HG03457 (cell line): Measurements from ENCODE around the gene CAMSAP1.

Source experiments
- ATAC-seq: cut with Tn5 transposase; IDR thresholded peaks from one replicate; pipeline ENCODE4 v1.9.1; 2021; ENCODE audit warnings: moderate number of reproducible peaks; ENCODE audit not compliant: unreplicated experiment

Gene CAMSAP1

GRCh38 chr9:135793221-135794056 is 113.9 kb downstream of the CAMSAP1 start:
- no peak for ATAC-seq

DNA sequence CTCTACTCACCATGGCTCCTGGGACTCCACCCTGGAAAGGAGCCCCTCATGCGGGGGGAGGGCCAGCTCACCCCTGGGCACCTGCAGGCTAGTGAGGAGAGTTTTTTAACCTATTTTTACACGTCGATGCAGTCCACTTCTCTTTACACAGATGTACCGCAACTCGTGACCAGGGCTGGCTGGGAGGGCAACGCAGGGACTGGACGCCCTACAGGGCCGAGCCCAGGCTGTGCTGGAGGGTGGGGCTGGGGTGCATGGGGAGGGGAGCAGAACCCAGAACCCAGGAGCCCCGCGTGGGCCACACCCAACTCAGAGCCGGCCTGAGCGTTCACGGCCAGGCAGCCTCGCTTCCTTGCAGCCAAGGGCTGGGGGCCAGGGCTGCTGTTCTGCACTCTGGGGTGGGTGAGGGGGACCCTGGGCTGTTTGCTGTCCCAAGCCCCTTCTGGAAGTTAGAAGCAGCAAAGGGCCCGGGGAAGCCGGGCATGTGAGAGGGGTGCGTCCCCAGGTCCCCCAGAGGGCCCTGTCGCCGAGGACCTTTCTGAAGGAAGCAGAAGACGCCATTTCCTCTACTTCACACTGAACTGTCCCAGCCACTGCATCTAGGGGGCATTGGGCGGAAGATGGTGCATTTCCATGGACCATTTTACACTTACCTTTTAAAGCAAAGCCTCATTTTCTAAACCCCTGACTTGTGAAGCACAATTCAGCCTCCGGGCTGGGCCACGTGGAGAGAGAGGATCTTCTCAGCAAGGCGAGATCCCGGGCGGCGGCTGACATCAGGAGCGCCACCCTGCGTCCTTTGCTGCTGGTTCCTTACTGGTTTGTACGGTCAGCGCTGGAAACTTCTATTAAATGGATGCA is 114.8 kb downstream of the CAMSAP1 start:
- ATAC-seq = no peak

- ATAC-seq = no peak
Measured at GRCh38 chr9:135791431-135792267, 115.7 kb downstream of the CAMSAP1 start.

DNA sequence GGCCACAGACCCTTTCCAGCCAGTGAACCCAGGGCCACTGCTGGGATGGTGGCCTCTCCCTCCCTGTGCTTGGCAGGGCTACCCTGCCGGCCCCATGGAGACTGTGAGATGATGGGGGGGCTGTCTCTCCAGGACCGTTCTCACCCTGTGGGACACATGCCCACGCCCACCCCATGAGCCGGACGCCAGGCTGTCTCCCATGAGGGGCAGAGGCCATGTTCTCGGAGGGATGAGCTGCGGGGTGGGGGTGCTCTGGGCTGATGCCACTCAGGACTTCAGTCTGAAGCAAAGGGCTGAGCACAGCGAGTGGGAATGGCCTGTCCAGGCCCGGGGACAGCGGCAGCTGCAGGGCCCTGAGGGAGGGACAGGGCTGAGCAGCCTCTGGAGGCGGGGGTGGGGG is 116.5 kb downstream of the CAMSAP1 start:
- no peak for ATAC-seq

DNA sequence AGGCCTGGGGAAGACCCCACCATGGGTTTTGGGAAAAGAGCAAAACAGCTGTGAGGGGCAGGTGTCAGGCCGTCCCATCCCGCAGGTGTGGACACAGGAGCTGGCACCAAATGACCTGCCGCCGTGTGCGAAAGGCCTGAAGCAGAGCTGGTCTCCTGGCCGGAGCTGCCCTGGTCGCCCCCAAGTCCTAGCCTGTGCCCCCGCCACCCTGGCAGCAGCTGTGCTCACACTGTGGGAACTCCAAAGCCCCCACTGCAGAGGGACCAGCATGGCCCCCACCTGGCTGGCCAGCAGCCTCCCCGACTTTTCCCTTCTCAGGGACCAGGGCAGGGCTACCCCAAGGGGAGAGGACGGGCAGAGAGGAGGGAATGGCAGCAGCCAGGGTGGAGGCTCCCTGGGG is 117.0 kb downstream of the CAMSAP1 start:
- no peak for ATAC-seq

DNA sequence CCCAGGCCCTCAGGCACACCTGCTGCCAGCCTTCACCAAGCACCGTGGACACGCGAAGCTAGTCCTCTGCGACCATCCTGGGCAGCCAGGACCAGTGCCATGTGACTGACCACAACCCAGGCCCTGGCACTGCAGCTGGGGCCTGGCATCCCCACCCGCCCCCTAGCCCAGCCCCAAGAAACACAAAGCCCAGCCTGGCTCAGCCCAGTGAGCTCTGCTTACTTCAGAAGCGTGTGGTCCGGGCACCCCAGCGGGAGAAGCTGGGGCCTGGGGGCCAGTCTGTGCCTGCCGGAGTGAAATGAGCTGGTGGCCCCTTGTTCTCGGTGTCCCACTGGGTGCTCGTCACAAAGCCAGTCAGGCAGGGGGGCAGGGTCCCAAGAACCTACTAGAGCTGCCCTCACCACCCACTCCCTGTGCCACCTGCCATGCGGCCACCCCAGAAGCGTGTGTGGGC is 117.5 kb downstream of the CAMSAP1 start:
- ATAC-seq = no peak

GRCh38 chr9:135788576-135789300 is 118.6 kb downstream of the CAMSAP1 start:
- no peak for ATAC-seq

GRCh38 chr9:135787776-135788575 is 119.4 kb downstream of the CAMSAP1 start:
- no peak for ATAC-seq

DNA sequence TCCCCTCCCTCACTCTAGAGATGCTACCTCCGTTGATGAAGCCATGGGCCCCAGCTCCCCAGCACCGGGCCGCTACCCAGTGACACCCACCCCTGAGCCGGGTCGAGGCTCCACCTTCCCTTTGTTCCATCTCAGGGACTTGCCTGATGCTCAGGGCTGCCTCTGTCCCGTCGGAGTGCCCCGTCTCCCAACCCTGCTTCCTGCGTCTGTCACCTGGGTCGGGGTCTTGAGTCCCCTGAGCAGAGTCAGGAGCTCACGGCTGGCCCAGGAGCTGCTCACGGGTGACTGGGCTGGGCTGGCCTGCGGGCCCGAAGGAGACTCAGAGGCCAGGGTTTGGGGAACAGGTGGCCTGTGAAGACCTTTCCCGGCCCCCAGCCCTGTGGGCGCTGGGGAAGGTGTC is 120.0 kb downstream of the CAMSAP1 start:
- no peak for ATAC-seq

GRCh38 chr9:135786146-135786690 is 121.1 kb downstream of the CAMSAP1 start:
- no peak for ATAC-seq

DNA sequence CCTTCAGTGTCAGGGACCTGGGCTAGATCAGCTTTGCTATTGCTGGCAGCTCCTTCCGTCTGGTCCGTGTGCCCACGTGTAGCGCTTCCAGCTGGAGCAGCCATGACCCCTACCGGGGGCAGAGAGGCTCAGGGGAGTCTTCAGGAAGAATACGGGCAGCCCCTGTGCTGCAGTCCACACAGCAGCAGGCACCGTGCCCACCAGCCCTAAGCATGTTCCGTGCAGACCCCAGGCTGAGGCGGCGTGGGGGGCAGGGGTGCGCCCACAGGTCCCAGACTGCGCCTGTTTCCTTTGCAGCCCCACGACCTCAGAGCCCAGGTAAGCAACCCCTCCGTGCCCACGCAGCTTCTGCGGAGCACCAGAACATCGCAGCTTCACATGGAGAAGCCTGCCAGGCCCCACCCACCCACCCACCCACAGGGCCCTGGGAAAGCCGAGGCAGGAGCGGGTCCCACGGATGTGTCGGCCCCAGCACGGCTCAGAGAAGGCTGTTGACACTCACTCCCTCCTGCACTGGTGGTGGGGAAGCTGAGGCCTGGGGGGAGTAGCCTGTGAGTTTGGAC is 122.3 kb downstream of the CAMSAP1 start:
- no peak for ATAC-seq

GRCh38 chr9:135783540-135784245 is 123.7 kb downstream of the CAMSAP1 start:
- no peak for ATAC-seq

DNA sequence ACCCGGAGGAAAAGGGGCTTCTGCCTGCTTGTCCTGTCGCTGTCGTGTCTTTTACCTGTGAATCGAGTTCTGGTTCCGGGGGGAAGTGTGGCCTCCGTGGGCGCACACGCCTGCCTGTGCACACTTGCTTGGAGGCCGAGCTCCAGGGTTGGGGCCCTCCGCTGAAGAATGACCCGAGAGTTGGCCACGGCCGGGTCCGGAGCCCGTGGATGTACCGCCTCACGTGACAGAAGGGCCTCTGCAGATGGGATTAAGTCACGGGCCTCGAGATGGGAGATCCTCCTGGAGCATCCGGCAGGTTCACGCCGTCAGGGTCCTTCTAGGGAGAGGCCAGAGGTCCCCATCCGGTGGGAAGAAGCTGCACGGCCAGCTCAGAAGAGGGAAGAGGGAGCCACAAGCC is 124.4 kb downstream of the CAMSAP1 start:
- ATAC-seq = no peak

- ATAC-seq = no peak
Measured at GRCh38 chr9:135780626-135781025, 126.7 kb downstream of the CAMSAP1 start.

DNA sequence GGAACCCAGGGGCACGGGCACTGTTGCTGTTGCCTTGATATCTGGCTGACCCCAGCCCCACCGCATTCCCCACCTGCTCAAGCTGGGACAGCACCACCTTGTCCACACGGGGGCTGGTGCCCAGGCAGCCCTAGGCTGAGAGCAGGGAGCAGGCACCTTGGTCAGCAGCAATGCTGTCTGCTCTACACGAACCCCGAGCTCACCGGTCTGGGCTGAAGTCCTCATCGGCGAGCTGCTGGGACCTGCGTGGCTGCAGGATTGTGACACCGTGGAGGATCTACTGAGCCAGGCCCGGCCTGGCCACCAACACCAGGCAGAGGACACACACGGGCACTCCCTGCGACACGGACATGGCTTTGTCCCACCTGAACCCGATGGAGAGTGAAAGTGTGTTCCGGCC is 127.3 kb downstream of the CAMSAP1 start:
- no peak for ATAC-seq

DNA sequence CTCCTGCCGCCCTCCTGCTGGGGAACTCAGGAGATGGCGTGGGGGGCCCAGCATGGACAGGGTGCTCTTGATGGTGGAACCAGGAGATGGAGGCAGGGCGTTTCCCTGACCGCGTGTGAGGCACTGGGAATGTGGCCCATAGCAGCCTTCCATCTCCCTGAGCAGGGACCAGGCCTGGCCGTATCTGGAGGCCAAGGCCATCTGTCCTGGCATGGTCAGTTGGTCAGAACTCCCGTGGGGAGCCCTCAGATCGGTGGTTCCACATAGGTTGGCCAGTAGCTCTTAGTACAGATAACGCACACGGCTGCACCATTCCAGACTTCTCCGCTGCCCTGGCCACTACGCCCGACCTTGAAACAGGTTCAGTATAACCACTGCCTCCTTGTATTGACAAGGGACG is 127.8 kb downstream of the CAMSAP1 start:
- ATAC-seq = no peak

GRCh38 chr9:135778421-135778820 is 128.9 kb downstream of the CAMSAP1 start:
- no peak for ATAC-seq

GRCh38 chr9:135777623-135778177 is 129.6 kb downstream of the CAMSAP1 start:
- no peak for ATAC-seq
